Thyroid gland (tissue), 4 donors: ENCODE measurements around the gene ESRP2. TPM values are rescaled to one million over a fixed set of nuclear protein-coding genes. Genes with fewer than 3 reads are reported as not detected.
A peak's percentile ranks its signal among the peaks of the same experiment; 100 is the strongest.

Source experiments
- DNase-seq, 2 donors: peaks; one replicate each; pipeline ENCODE4 v3.0.0-alpha.2; 2019
- H3K27ac ChIP-seq, 3 donors: fragments of 200-600 bp; sonication (generic); 1 replicate in 2 of 3; 2 replicates in 1 of 3; pipeline ENCODE4 v1.5.1; 2016 to 2019; ENCODE audit warnings: mild to moderate bottlenecking in 1 of 3, moderate library complexity in 1 of 3
- H3K27me3 ChIP-seq: fragments of 200-600 bp; sonication (generic); one replicate; pipeline ENCODE4 v1.5.1; 2019
- H3K36me3 ChIP-seq, 2 donors: fragments of 200-600 bp; sonication (generic); one replicate each; pipeline ENCODE4 v1.5.1; 2016 to 2019
- H3K4me1 ChIP-seq, 2 donors: fragments of 200-600 bp; sonication (generic); one replicate each; pipeline ENCODE4 v1.5.1; 2017 to 2019
- H3K4me3 ChIP-seq, 3 donors: fragments of 200-600 bp; sonication (generic); replicated peaks in 1 of 3; 1 replicate in 2 of 3; 2 replicates in 1 of 3; pipeline ENCODE4 v1.5.1; 2016; ENCODE audit warnings: mild to moderate bottlenecking in 1 of 3
- H3K9me3 ChIP-seq: fragments of 200-600 bp; sonication (generic); one replicate; pipeline ENCODE4 v1.5.1; 2017
- POLR2A ChIP-seq, 2 donors: fragments of 450-650 bp; IDR thresholded peaks; one replicate each; pipeline ENCODE4 v1.6.1; 2017; ENCODE audit warnings: antibody characterized with exemption in 2 of 2, mild to moderate bottlenecking in 2 of 2, moderate library complexity in 1 of 2
- WGBS, 2 donors: methylation state at CpG; one replicate each; pipeline ENCODE4 v1.1.5; 2017; 5-methylcytosine and 5-hydroxymethylcytosine counted together
- intact Hi-C: fragments of 100-400 bp; cut with DNase I; formaldehyde crosslinking; loops from one replicate; pipeline ENCODE4 v1.15.1; 2023
- total RNA-seq, 4 donors: library from RNA; depleted of rRNA; stranded (reverse); fragments of >200 nt; gene quantifications; one replicate each; pipeline ENCODE4 v1.2.3, GENCODE V29; 2016
- TF ChIP-seq, protein P1 (sequence below), 6 experiments: fragments of 200-600 bp in 3 of 6; fragments of 450-650 bp in 3 of 6; sonication (generic) in 3 of 6; IDR thresholded peaks; one replicate each; pipeline ENCODE4 v1.5.1; 2016 to 2019; ENCODE audit warnings: antibody characterized with exemption in 6 of 6, mild to moderate bottlenecking in 2 of 6, inconsistent platforms in 1 of 6, moderate library complexity in 1 of 6

The ESRP2 gene
- total RNA-seq, 4 donors from 2014 or later: 42.9 to 86.9 (median 50.5) TPM

DNA sequence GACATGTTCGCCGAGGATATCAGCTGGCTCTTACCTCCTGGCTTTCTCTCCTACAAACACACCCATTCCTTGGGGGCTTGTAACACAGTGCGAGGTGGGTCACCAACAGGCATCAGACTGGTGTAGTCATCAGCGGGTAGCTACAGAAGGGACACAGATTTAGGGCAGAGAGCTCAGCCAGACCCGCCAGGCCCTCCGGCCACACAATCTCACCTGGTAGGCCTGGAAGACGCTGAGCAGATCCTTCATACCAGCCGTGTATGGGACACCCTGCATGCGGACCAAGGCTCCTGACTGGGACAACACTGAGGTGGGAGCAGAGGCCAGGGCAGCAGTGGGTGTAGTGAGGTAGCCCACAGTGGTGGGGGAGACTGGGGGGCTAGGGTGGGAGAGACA, 5.8 kb downstream of the ESRP2 start:
- Histone ChIP-seq H3K27me3 (no peaks in the 10 kb centered on the region), H3K4me1 (peaks cover 21 to 27% of the 10 kb centered on the region in 2 donors), H3K36me3 (peaks cover 27 to 35% of the 10 kb centered on the region in 2 donors), H3K4me3 (no peak overlapping the region), H3K9me3 (no peaks in the 10 kb centered on the region), H3K27ac (no peak overlapping the region)
- intact Hi-C loops: loop anchor here (10.0 kb wide), 1 partner anchor 235 kb away; the partner anchor contains the start of gene DPEP2
- 90 to 92% methylated on average over 5 to 6 of the region's 9 CpGs for WGBS, 2 donors
- DNase-seq: no peak
- TF ChIP-seq, protein P1, sequence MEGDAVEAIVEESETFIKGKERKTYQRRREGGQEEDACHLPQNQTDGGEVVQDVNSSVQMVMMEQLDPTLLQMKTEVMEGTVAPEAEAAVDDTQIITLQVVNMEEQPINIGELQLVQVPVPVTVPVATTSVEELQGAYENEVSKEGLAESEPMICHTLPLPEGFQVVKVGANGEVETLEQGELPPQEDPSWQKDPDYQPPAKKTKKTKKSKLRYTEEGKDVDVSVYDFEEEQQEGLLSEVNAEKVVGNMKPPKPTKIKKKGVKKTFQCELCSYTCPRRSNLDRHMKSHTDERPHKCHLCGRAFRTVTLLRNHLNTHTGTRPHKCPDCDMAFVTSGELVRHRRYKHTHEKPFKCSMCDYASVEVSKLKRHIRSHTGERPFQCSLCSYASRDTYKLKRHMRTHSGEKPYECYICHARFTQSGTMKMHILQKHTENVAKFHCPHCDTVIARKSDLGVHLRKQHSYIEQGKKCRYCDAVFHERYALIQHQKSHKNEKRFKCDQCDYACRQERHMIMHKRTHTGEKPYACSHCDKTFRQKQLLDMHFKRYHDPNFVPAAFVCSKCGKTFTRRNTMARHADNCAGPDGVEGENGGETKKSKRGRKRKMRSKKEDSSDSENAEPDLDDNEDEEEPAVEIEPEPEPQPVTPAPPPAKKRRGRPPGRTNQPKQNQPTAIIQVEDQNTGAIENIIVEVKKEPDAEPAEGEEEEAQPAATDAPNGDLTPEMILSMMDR (IDR thresholded peaks at IDR 0.05): no peak
- no peak for TF ChIP-seq POLR2A (IDR thresholded peaks at IDR 0.05)

DNA sequence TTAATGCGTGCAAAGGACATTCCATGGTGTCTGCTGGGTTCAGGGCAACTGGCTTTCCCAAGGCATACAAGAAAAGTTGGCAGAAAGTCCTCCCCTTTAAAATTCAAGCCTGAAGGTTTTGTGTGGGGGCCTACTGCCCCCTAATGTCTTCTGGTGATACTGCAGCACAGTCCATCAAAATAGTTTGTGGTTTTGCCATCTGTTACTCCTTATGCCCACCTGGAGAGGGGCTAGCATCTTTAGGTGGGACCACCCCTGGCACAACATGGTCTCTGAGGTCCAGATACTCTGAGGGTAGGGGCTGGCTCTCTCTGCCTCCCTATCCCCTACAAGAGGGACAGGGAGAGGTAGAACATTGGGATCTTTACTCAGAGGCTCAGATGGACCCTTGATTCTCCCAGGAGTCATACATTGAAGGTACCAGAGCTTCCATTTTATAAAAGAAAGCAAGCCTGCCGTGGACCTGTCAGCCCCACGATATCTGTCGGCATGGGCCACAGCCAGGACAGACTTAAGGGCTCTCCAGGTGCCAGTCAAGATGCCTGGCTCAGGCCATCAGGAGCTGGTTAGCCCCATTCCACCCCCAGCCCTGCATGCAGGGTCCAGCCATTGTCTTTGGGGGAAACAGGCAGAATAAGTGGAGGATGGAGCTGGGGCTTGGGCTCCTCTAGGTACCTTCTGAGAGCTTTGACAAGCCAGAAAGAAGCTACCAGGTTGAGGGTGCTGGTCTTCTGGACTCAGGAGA, 6.3 kb downstream of the ESRP2 start:
- H3K36me3 ChIP-seq: peaks cover 27 to 35% of the 10 kb centered on the region in 2 donors
- WGBS, 2 donors: 34 to 62% methylated on average over 4 of the region's 4 CpGs
- H3K9me3 ChIP-seq: no peaks in the 10 kb centered on the region
- peaks cover 18 to 27% of the 10 kb centered on the region in 2 donors for H3K4me1 ChIP-seq
- peak; percentile 43 to 46 for DNase-seq
- no peaks in the 10 kb centered on the region for H3K27me3 ChIP-seq
- TF ChIP-seq, protein P1 (IDR thresholded peaks at IDR 0.05): peak; percentile 62 to 93 (median 88)
- no peak for TF ChIP-seq POLR2A (IDR thresholded peaks at IDR 0.05)
- H3K4me3 ChIP-seq: no peak overlapping the region
- intact Hi-C loops: loop anchor here (10.0 kb wide), 1 partner anchor 235 kb away; the partner anchor contains the start of gene DPEP2
- peak overlapping the region in 1 of 3 donors; percentile 29 for H3K27ac ChIP-seq

GRCh38 chr16:68228652-68229051, 7.3 kb downstream of the ESRP2 start:
- no peak for DNase-seq
- WGBS, 2 donors: 86 to 94% methylated on average over 3 of the region's 3 CpGs
- H3K27me3 ChIP-seq: no peaks in the 10 kb centered on the region
- intact Hi-C loops: no loop called here
- H3K4me3 ChIP-seq: no peak overlapping the region
- H3K4me1 ChIP-seq: peaks cover 14 to 24% of the 10 kb centered on the region in 2 donors
- TF ChIP-seq, protein P1 (IDR thresholded peaks at IDR 0.05): no peak
- TF ChIP-seq POLR2A (IDR thresholded peaks at IDR 0.05): no peak
- peak overlapping the region in 1 of 3 donors; percentile 37 for H3K27ac ChIP-seq
- H3K9me3 ChIP-seq: no peaks in the 10 kb centered on the region
- peaks cover 27 to 35% of the 10 kb centered on the region in 2 donors for H3K36me3 ChIP-seq

DNA sequence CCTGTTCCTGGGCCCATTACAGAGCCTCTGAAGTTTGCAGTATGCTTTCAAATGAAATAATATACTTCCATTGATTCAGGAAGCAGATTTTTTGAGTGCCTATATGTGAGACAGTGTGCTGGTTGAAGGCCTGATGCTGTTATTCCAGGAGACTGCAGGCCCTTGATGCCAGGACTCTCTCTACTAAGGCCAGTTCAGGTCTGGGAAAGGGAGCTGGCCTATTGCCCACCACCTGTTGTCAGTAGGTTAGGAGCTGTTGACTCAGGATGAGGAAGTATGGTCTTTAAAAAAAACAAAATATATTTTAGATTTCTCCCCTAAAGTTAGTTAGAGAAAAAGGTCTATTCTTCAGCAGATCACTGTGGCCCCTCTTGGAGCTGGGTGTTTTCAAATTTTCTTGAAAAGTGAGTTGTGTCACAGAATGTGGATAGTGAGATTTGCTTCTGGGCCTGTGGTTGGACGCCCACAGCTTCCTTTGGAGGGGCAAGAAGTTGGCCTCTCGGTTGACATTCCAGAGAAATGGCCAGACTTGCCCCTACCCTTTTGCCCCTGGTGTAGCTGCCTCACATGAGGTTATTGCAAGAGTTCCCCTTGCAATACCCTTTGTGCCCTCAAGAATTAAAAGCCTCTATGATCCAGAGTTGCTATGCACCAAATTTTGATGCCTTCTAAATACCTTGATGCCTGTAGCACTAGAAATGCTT, 7.9 kb downstream of the ESRP2 start:
- TF ChIP-seq, protein P1 (IDR thresholded peaks at IDR 0.05): no peak
- no peak for TF ChIP-seq POLR2A (IDR thresholded peaks at IDR 0.05)

More for the DNA sequence above, 7.9 kb downstream of the ESRP2 start:
- no peak overlapping the region for H3K4me3 ChIP-seq
- peaks cover 27 to 35% of the 10 kb centered on the region in 2 donors for H3K36me3 ChIP-seq
- intact Hi-C loops: no loop called here
- H3K9me3 ChIP-seq: no peaks in the 10 kb centered on the region
- no peaks in the 10 kb centered on the region for H3K27me3 ChIP-seq
- H3K4me1 ChIP-seq: peaks cover 9 to 18% of the 10 kb centered on the region in 2 donors
- WGBS, 2 donors: 66 to 78% methylated on average over 2 of the region's 2 CpGs
- peak overlapping the region; percentile 13 to 37 (median 28) for H3K27ac ChIP-seq
- DNase-seq: peak; percentile 57 to 64
